CD4-positive, alpha-beta T cell treated with Interleukin-2 at 100 ng/mL for 4 hours (primary cell): Measurements from ENCODE around the gene WNK2.

Experiments used
- DNase-seq: peaks from one replicate; pipeline ENCODE4 v3.0.0-alpha.2; 2020; ENCODE audit warnings: low spot score

WNK2 gene

DNA sequence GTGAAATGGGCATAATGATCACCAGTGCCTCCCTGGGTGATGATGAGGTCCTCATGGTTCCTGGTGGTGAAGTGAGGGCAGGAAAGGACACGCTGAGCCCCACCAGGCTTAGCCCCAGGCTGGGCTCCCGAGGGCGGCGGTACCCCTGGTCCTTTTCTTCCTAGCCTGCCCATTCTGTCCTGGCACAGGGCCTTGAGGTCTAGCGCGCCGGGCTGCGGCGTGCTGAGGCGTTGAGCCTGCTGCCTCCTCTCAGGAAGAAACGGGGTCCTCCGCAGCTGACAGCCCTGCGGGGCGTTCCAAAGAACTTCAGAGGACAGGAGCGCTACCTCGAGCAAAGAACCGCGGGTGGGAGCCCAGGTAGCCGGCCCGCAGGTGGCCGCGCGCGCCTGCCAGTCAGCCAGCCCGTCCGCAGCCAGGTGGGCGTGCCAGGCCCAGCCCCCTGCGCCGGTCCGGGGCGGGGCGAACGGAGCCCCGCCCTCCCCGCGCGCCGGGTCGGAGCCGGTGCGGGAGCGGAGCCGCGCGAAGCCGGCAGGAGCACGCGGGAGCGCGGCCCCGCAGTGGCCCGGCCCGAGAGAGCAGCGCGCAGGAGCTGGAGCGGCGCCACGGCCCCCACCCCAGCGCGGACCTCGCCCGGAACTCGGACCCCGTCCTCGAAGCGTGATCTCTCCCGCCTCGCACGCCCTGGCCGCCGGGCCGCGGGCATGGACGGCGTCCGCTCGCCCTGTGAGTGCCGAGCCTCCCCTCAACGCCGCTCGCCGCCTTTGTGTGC lies at the start of gene WNK2:
TSS of gene WNK2 (plus strand) at position 477 of the 769 bp plus-strand sequence. CDS start 791 bp downstream, outside the sequence.
- peak; percentile 4 for DNase-seq

GRCh38 chr9:93134740-93135444 lies 49.0 kb upstream of the WNK2 start:
- no peak for DNase-seq

DNA sequence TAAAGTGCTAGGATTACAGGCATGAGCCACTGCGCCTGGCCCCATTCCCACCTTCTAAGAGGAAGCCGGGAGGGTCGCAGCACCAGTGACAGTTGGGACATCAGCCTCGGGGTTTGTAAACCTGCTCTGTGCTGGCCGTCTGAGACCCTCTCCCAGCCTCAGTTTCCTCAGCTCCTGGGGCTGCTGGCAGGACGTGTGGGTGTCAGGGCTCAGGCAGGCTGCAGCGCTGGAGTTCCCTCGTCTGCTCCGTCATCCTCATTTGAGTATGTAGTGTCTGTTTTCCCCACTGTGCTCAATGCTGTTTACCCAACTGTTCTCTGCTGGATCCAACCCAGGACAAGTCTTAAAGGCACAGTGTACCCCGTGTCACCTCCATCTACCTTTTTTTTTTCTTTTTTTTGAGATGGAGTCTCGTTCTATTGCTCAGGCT lies 47.9 kb upstream of the WNK2 start:
- DNase-seq: no peak

DNA sequence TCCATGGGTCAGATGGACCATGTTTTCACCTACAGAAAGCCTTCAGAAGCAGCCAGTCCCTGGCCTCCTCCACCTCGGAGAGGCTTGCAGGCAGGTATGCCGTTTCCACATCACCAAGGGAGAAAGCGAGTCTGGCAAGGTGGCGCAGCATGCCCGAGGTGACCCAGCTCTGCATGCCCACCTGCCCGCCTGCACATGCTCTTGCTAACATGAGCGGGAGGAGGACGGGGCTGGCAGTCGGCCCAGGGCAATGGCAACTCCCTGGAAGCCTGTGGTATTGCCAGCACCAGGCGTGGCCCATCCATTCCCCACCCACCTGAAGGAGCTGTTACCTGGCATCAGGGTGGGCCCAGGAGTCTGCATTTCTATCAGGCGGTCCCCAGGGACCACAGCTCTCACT lies 46.6 kb upstream of the WNK2 start:
- DNase-seq: no peak

- DNase-seq: no peak
Observed at GRCh38 chr9:93138171-93138764, 45.7 kb upstream of the WNK2 start.

GRCh38 chr9:93139365-93140182 lies 44.4 kb upstream of the WNK2 start:
- DNase-seq: no peak

DNA sequence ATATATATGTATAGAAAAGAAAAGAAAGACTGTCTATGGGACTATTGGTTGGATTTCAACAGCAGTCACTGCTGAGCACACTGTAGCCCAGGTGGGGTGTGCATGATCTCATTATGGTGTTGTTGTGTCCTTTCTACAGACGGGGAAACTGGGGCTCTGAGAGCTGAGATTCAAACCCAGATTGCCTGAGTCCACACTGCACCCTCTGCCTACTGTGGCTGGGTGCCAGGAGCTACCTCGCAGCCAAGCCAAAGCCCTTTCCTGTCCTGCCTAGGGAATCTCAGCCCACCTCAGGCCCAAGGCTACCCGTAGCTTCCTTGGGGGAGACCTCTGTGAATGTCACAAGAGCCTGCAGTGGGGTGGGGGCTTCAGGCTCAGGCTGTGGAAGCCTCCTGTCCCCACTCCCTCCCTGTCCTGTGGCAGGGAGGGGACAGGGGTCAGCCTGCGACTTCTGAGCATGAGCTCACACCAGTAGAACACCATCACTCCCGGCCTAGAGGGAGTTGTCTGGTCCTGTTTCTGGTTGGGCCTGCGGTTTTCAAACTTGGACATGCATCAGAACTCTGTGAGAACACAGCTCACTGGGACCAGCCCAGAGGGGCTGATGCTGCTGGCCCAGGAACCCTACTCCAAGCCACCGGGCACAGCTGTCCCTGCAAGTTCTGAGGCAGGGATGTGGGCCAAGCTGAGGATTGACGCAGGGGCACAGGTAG lies 42.0 kb upstream of the WNK2 start:
- no peak for DNase-seq

GRCh38 chr9:93143830-93144530 lies 40.0 kb upstream of the WNK2 start:
- DNase-seq: peak; percentile 65

DNA sequence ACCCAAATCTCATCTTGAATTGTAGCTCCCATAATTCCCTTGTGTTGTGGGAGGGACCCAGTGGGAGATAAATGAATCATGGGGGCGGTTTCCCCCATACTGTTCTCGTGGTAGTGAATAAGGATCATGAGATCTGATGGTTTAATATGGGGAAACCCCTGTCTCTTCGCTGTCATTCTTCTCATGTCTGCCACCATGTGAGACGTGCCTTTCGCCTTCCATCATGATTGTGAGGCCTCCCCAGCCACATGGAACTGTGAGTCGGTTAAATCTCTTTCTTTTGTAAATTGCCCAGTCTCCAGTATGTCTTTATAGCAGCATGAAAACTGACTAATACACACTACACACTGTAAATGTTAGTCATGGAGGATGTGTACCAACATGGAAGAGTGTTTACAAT lies 37.2 kb upstream of the WNK2 start:
- peak; percentile 55 for DNase-seq

- DNase-seq: no peak
Observed at GRCh38 chr9:93147632-93148031, 36.3 kb upstream of the WNK2 start.

DNA sequence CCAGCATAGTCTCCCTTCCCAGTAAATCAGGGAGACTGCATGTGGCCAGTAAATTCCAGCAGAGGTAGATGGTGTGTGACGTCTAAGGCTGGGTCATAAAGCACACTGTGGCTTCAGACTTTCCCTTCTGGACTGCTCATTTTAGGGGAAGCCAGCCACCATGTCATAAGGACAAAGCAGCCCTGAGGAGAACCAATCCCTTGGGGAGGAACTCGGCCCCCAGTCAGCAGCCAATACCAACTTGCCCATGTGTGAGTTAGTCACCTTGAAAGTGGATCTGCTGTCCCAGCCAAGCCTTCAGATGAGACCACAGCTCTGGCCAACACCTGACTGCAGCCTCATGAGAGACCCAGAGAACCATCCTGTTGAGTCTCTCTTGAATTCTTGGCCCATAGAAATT lies 35.2 kb upstream of the WNK2 start:
- no peak for DNase-seq

DNA sequence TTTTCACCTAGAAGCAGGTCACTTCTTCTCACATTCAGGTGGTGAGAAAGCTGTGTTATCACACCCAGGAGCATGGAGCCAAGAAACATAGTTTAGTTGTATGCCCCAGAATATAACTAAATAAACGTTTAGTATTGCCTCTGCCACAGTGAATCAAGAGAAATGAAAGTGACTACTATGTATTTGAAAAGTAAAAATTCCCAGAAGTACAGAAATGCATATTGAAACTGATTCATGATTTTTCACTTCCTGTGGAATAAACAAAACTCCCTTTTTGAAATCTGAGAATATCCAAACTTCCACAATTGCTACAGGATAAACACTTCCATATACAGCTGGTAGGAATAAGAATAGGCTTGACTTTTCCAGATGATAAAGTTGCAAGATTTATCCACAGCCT lies 34.6 kb upstream of the WNK2 start:
- no peak for DNase-seq

DNA sequence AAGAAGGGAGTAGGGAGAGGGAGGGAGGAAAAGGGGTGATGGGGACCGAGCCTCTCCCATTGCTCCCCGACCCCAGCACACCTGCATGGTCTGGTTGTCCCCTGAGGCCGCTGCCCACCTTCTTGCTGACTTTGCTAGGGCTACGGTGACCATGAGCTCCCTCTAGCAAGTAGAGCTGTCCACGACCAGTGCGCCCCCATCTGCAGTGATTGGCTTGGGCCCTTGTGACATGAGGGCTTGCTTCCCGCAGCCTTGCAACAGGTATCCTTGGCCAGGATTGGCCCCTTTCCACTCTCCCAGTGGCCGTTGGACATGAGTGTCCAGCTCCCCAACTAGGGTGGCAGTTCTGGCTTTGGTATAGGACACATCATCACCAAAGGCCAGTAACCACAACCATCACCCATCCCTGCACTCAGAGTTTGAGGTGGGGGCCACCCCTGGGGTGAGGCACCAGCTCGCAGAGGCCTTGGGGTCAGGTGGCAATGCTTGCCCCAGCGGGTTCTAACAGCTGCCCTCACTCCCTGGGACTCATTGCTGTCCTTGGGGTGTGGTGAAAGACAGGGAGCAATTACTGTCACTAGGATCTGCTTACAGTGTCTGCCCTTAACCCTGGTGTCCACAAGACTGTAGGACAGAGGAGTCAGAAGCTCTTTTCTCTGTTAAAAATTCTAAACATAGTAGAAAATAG lies 32.7 kb upstream of the WNK2 start:
- no peak for DNase-seq

- DNase-seq: peak; percentile 39
Observed at GRCh38 chr9:93154293-93154903, 29.5 kb upstream of the WNK2 start.

DNA sequence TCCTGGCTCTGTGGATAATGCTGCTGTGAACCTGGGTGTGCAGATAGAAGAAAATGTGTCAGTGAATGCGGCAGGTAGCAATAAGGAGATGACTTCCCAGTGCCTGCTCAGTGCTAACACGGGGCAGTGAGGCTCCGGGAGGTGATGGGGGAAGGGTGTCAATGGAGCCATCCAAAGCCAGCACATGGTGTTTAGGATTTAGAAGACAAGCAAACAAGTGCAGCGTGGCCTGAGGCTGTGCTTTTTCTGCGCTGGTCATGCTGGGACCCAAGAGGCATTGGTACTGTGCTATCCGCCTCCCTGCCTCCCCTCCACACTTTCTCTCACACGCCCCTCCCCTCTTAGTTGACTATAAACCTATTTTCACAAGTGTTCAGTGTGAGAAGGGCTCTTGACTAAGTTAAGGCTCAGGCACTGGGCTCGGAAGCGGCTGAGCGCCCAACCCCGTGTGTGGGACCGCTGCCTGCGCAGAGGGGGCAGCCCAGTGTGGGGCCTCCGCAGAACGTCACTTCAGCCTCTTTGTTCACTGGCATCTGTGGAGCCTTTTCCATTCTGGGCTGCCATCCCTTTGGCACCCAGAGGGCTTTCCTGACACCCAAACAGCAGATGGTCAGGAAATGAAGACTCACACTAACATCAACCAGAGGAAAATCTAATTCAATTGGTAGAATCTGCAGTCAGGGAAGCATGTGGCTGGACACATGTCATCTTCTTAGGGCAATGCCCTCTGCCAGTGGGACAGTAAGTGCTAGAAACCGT lies 28.0 kb upstream of the WNK2 start:
- no peak for DNase-seq

- peak; percentile 13 for DNase-seq
Observed at GRCh38 chr9:93156475-93157008, 27.4 kb upstream of the WNK2 start.

DNA sequence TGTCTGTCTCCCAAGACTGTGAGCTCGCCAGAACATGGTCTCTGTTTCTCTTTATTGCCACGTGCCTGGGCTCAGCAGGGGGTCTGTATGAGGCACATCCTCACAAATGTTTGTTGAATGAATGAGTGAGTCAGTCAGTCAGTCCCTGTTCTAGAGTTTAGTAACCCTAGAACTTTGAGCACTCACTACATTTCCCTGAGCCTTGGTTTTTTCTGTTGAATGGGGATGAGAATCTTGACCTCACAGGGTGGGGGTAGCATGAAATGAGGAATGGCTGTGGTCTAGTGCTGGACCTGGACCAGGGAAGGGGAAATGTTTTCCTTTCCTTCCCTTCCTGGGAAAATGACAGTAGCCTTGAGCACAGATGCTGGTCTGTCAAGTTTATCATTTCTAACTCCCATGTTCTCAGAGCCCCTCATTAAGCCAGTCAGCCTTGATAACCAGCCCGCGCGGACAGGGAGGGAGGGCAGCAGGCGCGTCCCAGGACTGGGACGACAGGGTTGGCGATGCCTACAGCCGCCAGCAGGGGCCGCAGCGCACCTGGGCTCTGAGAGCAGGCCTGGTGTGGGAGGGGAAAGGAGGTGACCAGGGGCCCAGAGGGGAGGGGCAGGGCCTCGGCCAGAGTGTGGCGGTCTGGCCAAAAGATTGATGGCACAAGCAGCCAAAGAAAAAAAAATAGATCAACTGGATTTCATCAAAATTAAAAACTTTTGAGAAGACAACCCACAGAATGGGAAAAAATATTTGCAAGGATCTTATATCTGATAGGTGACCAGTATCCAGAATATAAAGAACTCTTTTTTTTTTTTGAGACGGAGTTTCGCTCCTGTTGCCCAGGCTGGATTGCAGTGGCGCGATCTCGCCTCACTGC lies 24.1 kb upstream of the WNK2 start:
- peak; percentile 62 for DNase-seq
